Left forelimb (tissue), 1 donor: ENCODE measurements around the gene OTOS.

Experiments used
- DNase-seq: peaks from one replicate; pipeline ENCODE4 v3.0.0-alpha.2; 2018; ENCODE audit warnings: low spot score

Gene OTOS

DNA sequence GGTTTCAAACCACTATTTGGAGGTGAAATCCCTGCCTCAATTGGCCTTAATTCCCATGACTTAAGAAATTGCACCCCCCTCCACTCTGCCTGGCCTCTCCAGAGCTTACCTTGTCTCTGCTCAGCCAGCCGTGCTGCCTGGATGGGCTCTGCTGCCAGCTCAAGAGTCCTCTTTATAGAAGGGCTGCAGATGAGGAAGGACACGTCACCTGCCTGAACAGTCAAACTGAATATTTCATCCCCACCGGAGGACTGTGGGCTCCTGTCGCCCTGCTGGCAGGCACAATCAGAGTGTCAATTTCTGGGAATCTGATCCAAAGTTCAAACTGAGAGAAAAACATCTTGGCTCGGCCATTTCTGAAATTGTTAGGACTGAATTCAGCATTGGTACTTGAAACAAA, at the start of gene OTOS:
OTOS (minus strand) TSS at position 148 of the 400 bp plus-strand sequence. CDS start 332 bp downstream, outside the sequence.
- DNase-seq, result peak; percentile 3

DNA sequence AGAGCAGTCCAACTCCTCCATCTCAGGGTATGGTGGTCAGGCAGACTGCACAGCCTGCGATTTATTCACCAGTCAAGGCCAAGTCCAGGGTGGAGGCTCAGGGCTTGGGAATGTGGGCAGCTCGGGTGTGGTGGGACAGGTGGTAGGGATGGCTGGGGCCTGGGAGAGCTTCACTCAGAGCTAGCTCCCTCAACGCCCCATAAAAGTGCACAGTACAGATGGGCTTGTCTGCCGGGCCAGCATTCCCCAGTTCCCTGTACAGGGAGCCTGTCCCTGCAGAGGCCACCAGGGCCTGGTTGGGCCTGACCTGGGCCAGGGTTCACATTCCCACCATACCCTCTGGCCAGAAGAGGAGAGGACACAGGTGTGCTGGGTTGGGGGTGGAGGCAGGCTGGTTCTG, 49.2 kb upstream of the OTOS start:
- no peak for DNase-seq

DNA sequence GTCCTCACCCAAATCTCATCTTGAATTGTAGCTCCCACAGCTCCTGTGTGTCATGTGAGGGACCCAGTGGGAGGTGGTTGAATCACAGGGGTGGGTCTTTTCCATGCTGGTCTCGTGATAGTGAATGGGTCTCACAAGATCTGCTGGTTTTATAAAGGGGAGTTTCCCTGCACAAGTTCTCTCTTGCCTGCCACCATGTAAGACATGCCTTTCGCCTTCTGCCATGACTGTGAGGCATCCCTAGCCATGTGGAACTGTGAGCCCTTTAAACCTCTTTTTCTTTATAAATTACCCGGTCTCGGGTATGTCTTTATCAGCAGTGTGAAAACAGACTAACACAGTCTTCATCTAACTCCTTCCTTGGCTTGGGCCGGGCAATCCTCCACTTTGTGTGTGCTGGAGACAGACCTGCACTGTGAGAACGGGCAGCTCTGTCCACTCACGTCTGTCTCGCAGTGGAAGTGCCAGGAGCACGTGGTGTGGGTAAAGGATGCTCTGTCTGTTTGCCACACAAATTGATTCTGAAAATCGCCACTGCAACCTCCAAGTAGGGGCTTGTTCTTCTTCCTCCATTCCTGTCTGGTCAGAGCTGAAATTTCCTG, 47.6 kb upstream of the OTOS start:
- DNase-seq, result no peak

DNA sequence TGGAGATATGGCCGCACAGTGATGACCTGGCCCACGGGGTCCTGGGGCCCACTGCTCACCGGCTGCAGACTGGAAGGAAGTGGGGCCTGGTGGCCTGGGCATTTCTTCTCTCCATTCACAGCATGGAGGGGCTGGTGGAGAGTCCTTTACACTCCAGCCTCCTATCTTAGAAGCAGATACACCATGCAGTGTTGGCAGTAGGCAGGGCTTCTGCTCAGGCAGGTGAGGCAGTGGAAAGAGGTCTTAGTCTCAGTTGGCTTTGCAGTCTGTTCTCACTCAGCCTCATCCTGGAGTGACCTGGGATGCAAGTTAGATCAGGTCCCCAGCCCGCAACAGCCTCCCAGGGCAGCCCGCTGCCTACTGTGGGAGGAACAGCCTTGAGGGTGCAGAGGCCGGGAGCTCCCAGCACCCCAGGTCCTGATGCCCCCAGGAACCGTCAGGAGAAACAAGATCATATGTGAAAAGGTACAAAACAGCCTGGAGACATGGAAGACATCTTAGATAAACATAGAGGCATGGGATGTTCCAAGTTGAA, 45.8 kb upstream of the OTOS start:
- no peak for DNase-seq

DNA sequence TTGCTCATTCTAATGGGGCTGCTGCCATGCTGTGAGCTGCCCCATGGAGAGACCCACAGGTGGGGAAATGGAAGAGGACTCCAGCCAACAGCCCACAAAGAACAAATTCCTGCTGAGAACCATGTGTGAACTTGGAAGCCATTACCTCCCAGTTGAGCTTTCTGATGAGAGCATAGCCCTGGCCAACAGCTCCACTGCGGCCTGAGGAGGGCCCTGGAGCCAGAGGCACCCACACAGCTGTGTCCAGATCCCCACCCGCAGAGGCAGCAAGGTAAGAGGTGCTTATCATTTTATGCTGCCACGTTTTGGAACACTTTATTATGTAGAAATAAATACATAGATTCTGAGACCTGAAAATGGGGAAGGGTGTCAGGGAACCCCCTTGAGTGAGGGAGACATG, 44.2 kb upstream of the OTOS start:
- DNase-seq, result no peak

DNA sequence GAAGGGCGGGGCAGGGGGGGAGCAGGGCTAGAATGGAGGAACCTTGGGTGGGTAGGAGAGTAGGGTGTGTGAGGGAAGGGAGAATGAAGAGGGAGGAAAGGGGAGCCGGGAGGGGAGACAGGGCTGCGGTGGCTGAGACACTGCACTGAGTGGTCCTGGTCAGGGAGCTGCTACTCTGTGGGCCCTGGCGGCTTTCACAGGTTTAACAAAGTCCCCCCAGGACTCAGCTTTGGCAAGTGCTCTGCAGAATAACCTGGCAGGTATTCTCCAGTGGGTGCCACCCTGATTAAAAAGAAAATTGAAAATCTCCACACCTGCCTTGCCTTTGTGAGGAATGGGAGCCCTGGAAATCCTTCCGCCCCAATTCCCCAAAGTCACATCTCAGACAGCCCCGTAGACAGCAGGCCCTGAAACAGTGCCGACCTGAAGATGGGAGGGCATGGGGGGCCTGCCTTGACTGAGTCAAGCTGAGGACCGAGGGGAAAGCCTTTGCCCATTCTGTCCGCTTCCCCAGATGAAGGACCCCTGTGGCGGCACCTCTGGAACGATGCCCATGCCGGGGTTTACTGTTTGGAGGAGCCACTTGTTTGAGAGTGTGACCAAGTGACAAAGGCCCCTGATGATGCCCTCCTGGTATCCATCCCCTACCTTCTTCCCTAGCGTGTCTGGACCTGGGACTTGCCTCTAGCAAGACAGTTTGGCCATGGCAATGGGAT, 43.6 kb upstream of the OTOS start:
- DNase-seq, result no peak

DNA sequence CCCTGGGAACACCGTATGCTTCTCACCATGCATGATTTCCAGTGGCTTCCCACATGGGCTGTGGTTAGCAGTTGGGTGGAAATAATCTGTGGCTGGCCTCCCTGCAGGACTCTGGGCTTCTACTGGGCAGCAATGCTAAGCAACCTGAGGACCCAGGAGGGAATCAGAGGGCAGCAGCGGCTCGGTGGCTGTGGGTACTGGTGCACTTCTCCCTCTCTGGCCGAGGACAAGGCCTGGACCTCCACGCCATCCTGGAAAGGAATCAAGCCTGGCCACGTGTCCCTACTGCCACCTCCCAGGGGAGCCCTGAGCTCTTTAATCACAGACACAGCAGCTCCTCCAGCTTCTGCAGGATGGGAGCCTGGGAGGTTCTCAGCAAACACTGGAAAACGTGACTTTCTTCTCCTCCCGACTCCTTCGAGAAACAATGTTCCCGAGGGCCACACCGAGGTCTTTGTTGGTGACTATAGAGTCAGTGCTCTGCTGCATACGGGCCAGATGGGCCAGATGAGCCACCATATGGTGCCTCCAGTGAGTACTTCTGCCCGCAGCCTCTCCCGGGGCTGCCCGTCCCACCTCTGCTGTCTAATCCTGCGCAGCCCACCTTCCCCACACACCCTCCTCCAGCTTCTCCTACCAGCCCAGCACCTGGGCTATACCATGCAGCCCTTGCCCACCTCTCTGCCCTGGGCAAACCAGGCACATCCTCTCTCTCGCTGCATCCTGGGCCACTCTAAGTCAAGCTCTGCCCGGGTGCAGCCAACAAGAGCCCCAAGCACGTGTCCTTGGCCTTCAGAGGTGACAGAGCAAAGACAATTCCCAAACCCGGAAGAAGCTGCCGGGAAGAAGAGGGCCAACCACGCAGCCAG, 42.8 kb upstream of the OTOS start:
- no peak for DNase-seq

DNA sequence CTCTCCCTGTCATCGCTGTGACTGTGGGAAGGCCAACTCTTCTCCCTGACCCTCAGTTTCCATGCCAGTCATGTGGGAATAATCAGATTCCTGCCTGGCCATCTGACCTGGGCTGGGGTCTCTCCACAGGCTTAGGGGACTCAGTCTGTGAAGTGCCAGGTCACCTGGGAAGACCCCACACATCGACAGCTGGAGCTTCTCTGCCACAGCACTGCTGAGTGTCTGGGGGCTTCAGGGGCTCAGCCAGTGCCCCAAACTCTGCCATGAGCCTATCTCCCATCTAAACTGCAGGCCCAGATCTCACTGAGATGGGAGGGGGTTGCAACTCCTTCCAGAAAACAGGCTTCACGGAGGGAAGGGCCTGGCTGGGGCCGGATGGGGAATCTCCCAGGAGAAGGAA, 42.0 kb upstream of the OTOS start:
- DNase-seq, result no peak

DNA sequence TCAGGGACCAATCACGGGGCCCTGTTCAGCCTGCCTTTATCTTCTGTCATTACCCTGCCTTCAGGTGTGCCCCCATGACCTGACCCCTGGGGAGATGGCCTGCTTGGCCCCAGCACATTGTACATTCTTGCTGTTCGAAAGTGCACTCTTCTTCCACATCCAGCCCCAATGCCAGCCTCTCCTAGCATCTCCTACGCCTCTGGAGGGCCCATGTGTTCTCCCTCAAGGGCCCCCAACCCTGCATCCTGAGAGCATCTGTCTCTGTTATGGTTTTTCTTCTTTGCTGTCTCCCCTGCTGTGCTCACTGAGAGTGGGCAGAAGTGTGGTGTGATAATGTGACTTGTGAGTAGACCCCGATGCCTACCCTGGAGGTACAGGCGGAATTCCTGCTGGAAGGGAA, 41.5 kb upstream of the OTOS start:
- DNase-seq, result no peak

DNA sequence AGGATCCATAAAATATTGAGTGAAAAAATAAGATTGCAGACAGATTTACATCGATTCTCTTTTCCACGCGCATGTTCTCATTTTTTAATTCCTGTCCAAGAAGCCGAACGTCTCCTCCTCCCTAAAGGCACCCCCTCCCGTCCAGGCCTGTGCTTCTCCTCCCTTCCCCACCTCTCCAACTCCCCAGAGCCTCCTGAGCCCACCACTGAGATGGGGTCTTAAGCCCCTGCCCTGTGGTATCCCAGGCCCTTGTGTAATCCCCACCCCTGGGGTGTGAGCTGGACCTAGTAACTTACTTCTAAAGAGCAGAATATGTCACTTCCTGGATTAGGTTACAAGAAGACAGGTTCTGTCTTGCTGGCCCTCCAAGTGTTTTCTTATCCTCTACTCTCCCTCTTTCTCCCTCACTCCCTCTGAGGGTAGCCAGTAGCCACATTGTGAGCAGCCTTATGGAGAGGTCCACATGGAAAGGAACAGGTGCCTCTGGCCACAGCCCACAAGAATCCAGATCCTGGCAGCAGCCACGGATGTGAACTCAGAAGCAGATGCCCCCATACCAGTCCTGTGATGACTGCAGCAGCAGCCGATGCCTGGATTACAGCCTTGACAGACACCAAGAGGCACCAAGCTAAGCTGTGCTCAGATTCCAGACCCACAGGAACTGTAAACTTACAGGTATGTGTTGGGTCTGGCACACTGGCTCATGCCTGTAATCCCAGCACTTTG, 39.6 kb upstream of the OTOS start:
- no peak for DNase-seq

DNA sequence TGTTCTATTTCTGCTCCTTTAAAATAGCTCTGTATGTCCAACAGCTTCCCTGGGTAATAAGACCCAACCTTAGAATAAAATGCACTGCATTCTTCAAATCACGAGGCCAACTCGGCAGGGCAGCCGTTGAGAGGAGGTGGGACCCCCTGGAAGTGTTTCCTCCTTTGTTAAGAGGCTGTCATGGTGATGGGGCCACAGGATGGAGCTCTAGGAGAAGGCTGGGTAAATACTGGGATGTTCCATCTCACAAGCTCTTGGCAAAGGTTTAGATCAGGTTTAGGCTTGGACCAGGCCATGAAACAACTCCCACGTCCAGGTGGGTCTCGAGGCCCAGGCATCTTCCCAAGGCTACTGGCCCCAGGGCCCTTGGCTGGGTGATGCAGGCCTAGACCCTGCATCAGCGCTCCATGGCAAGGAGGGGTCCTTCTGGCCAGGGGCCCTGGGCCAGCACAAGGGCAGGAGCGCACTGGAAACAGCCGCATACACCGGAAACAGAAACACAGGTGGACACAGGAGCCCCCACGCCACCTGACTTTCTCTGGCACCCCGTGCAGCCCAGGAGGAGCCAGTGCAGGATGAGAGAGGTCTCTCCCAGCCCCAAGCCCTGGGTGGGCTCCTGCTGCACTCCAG, 38.8 kb upstream of the OTOS start:
- no peak for DNase-seq

DNA sequence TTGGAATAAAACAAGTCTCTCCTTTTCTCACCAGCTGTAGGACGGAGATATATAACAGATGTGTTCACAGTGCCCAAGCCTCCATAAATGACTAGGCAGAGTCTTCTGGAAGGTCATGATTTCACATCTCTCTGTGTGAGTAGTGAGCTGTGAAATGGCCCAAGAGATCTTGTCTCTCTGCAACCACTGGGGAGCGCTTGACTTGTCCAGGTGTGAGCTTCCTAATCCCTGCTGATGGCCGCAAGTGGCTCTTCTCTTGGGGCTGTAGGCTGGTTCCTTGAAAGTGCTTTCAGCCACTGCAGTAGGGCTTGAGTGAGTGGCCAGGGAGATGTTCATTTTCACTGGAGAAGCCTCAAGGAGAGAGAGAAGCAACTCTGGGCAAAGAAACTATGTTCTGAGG, 38.1 kb upstream of the OTOS start:
- DNase-seq, result no peak

DNA sequence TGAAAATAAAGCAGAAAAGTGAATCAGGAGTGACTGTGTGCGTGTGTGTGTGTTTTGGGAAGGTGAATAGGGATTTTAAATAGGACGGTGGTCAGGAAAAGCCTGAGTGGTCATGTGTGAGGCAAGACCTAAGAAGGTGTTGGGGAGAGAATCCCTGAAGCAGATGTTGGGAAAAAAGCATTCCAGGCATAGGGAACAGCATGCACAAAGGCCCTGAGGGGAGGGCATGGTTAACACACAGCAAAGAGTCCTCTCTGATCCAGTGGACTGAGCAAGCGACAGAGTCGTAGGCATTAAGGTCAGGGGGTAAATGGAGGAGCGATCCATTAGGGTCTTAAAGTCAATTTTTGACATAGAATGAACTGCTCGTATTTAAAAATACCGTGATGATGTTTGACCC, 34.0 kb upstream of the OTOS start:
- no peak for DNase-seq

DNA sequence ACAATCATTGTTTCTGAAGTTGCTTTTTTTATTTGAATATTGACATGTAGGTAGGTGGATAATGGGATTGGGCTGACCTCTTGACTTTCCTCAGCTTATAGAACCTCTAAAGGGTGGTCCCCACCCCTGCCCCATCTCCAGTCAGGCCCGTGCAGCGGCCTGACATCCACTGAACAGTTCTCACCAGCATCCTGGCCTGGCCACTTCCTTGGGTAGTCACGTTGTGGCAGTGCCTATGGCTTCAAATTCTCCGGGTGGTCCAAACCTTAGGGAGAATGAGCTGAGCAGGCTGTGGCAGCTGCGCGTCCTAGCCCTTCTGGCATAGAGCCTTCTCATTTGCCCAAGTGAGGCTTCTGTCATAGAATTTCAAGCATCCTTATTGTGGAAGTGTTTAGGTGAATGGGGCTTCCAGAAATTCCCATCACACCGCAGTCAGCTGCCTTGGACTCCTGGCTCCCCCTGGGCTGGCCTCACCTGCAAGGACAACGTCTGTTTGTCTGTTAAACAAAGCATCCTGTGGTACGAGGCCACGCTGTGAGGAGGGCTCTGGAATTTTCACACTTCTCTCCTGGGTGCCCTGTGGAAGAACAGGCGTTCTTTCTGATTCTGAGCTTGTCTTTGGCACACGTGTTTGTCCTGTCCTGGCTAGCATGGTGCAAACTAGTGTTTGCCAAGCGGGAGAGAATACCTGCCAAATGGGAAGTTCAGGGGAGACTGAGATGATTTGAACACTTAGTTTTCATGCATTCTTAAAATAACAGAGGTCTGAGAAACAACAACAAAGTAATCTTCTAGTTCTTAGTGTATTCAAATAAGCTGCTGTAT, 31.8 kb upstream of the OTOS start:
- DNase-seq, result no peak

DNA sequence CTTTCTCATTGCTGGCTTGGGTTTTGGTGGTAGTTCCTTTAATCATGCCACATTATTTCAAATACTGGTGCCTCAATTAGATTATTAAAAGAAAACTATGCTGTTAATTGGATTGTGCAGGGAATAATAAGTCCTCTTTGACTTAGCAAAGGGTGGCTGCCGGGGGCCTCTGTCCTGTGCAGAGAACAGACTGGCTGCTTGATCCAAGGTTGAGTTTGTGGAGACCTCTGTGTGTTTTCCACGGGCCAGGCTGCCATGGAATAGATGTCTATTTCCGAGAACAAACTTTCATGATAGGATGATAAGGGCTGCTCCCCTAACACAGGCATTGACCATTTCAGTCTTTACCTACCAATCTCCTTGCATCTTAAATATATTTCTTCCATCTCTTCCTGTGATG, 30.4 kb upstream of the OTOS start:
- DNase-seq, result no peak

DNA sequence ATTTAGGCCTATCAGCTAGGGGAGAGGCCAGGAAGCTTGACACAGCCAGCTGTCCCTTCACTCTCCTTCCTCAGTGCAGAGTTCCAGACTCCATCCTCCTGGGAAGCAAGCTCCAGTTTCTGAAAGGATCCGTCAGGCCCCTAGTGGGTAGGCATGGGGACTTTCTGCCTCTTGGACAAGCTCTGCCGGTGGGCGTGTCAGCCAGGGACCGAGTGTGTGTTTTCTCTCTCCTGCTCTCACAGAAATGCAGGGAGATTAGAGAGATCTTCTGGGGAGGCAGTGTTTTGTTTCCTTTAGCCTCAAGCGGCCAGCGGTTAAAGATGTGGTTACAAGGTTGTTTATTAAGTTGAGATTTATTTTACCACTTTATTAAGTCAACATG, 29.9 kb upstream of the OTOS start:
- no peak for DNase-seq

DNA sequence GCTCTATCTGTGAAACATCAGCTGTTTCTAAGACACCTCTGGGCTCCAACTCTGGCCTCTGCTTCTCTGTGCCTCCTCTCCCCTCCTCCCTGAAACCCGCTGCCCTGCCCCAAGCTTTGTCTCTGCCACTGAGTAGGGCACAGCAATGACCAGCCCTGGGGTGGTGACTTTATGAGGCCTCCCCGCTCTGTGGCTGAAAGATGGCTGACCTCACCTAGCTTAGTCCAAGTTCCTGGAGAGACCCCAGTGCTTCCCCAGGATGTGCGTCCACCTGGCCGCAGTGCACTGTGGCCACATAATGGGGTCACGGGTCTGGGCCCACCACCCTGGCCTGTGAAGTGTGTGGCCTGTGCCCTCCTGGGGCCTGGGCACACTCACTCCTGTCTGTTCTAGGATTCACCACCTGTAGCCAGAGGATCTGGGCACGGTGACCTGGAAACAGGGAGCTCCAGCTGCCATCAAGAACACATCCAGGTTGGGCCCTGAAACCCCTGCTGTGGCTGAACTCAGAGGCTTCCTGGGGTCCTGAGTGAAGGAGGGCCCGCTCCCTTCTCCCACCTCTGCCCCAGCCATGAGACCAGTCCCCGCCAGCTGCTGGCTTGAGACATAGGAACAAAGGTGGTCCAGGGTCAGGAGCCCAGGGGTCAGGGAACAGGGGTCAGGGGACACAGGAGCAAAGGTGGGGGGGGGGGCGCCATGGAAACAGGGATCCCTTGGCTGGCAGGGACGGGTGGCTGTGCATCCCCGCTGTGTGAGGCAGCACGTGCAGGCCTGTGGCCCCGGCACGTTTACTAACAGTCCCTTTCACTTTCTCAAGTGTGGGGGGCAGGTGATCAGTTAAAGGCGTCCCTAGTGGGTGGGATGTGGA, 29.3 kb upstream of the OTOS start:
- no peak for DNase-seq

DNA sequence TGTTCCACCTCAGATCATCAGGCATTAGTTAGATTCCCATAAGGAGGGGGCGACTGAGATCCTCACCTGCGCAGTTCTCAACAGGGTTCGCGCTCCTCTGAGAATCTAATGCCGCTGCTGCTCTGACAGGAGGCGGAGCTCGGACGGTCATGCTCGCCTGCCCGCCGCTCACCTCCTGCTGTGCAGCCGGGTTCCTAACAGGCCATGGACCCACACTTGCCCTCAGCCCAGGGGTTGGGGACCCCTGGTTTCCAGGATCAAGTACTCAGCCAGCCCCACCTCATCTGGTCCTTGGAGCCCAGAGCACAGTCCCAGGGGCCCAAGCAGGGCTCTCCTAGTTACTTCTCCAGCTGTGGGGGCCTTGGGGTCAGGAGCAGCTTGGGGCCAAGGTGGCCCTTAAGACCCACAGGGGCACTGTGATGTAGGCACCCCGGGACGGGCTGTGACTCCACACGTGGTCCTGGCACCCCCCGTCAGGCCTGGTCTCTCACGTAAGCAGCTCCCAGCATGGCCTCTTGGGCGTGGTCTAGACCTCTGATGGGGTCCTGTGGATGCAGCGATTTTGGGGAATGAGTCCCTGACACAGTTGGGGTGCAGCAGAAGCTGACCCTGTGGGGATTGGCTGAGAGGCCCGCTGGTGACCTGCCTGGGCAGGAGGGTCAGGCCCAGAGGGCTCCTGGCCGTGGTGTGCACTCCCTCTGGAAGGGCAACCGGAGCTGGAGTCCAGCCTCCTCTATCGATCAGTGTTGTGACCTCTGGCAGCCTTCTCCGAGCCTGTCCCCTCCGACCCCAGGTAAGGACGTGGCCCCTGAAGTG, 28.3 kb upstream of the OTOS start:
- no peak for DNase-seq

DNA sequence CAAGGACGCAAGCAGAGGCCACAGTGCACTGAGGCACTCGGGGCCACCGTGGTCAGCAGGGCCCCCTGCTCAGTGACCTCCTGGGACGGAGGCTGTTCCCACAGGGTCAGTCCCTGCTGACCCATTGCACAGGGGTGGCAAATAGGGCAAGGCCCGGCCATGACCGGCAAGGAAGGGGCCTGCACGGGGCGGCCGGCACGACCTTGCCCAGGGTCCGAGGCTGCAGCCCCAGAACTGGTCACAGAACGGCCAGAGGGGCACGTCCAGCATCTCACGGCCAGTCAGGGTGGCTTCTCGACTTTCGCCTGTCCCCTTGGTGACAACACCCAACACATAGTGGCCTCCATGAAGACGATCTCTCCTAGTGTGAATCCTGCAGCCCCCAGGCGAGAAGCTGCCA, 27.6 kb upstream of the OTOS start:
- DNase-seq, result no peak
